OCI-LY3 (cell line): ENCODE results near the gene PHACTR3.

Source experiments
- EZH2phosphoT487 ChIP-seq: fragments of 200-600 bp; shearing (Covaris generic); IDR thresholded peaks from 2 replicates; pipeline ENCODE4 v1.6.1; 2018; ENCODE audit warnings: antibody characterized with exemption, mixed run types, low read depth
- TF ChIP-seq, protein P1 (sequence below): fragments of 200-600, 300-600 bp; sonication (generic); IDR thresholded peaks from 2 replicates; pipeline ENCODE4 v1.5.1; 2014; ENCODE audit warnings: antibody characterized with exemption, low read length, low read depth

DNA sequence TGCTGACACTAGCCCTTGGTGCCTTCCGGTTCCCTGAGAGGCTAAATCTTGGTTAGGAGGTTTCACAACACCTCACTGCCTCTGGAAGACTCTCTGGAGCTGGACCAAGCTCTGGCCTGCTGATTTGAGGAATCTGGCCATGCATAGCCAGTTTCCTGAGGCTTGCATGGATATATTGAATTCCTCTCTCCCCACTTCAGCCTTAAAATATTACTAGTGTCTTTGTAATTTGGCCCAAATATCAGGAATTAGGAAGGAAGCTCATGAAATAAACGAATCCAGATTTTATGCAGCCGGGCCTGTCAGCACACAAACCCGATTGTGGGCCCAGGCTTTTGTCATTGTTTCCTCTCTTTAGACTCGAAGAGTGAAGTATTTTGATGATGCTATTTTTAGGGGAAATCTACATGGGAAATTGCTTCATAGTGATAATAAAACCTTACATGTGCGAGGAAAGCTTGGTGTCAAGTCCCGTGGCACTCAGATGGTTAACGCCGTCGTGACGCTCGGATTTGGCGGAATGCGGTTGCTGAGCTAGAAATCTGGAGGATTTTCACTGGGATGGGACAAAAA is 144.4 kb downstream of the PHACTR3 start:
- TF ChIP-seq, protein P1, sequence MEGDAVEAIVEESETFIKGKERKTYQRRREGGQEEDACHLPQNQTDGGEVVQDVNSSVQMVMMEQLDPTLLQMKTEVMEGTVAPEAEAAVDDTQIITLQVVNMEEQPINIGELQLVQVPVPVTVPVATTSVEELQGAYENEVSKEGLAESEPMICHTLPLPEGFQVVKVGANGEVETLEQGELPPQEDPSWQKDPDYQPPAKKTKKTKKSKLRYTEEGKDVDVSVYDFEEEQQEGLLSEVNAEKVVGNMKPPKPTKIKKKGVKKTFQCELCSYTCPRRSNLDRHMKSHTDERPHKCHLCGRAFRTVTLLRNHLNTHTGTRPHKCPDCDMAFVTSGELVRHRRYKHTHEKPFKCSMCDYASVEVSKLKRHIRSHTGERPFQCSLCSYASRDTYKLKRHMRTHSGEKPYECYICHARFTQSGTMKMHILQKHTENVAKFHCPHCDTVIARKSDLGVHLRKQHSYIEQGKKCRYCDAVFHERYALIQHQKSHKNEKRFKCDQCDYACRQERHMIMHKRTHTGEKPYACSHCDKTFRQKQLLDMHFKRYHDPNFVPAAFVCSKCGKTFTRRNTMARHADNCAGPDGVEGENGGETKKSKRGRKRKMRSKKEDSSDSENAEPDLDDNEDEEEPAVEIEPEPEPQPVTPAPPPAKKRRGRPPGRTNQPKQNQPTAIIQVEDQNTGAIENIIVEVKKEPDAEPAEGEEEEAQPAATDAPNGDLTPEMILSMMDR = no peak
- TF ChIP-seq EZH2phosphoT487 = no peak
